B cell (primary cell): ENCODE measurements around the gene PHF21A.

Experiments used
- EZH2 ChIP-seq: IDR thresholded peaks from 2 replicates; pipeline ENCODE4 v1.6.1; 2012; ENCODE audit warnings: borderline replicate concordance, low read depth, mild to moderate bottlenecking, moderate library complexity, low read length; ENCODE audit not compliant: insufficient read depth, poor library complexity, severe bottlenecking
- TF ChIP-seq, protein P1 (sequence below): fragments of 200-600 bp; IDR thresholded peaks from one replicate; pipeline ENCODE4 v1.8.0; 2022; ENCODE audit warnings: antibody characterized with exemption, mild to moderate bottlenecking

DNA sequence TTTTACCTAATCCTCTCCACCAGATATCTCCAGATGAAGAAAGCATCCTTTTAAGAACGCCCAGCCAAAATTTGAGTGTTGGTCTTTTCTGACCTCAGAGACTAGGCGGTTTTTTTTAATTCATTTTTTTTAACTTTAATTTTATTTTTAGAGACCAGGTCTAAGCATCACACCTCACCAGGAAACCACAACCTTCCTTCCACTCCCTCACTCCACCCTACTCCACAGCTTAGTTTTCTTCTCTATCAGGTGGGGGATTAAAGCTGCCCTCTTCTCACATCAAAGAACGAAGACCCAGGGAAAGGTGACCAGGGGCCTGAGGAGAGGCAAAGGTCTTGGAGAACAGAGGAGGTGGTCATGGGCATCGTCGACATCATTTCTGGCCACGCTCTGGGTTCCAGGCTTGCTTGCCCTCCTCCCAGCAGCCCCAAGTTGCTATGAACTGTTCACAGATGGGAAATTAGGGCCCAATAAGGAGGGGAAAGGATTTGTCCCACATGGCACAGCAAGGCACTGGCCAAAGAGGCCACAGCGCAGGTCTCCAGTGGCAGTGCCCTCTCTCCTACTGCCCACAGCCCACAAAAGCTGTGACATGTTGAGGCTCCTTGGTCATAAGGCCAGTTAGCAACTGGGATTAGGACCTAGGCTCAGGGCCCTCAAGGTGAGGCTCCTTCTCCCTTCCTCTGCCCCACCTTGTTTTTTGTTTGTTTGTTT is 202.1 kb downstream of the PHF21A start:
- TF ChIP-seq, protein P1, sequence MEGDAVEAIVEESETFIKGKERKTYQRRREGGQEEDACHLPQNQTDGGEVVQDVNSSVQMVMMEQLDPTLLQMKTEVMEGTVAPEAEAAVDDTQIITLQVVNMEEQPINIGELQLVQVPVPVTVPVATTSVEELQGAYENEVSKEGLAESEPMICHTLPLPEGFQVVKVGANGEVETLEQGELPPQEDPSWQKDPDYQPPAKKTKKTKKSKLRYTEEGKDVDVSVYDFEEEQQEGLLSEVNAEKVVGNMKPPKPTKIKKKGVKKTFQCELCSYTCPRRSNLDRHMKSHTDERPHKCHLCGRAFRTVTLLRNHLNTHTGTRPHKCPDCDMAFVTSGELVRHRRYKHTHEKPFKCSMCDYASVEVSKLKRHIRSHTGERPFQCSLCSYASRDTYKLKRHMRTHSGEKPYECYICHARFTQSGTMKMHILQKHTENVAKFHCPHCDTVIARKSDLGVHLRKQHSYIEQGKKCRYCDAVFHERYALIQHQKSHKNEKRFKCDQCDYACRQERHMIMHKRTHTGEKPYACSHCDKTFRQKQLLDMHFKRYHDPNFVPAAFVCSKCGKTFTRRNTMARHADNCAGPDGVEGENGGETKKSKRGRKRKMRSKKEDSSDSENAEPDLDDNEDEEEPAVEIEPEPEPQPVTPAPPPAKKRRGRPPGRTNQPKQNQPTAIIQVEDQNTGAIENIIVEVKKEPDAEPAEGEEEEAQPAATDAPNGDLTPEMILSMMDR, result no peak
- TF ChIP-seq EZH2, result no peak
